Hypothalamus (tissue), 51 donors: Measurements from ENCODE around the gene PURB.
"Not testable (repeated sequence)": the region's sequence is repeated elsewhere in the genome, so short reads cannot be mapped to it uniquely, and the experiment has no call there.

Experiments
- DNase-seq, 51 donors: peaks; one replicate each; lab custom pipeline; 2025; lab: John Stamatoyannopoulos, UW

Gene PURB

GRCh38 chr7:44893710-44894234 is 8.4 kb upstream of the PURB start:
- DNase-seq: no peak

- no peak for DNase-seq
Observed at GRCh38 chr7:44891791-44892190, 6.5 kb upstream of the PURB start.

DNA sequence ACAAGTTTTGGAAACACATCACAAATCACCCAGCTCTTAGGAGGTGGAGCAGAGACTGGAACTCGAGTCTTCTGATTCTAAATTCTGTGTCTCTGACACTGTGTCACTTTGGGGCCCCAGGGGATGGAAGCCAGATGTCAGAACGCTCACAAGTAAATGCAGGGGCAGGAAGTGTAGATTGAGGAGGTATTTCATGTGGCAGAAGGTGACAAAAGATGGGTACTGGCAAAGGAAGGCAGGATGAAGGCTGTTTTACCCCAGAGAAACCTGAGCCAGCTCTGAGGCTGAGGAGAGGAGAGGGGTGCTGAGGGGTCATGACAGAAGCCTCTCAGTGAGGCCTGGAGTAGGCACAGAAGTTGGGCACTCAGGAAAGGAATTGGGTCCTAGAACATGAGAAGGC is 6.0 kb upstream of the PURB start:
- DNase-seq: no peak

GRCh38 chr7:44889086-44889781 is 3.9 kb upstream of the PURB start:
- no peak for DNase-seq

DNA sequence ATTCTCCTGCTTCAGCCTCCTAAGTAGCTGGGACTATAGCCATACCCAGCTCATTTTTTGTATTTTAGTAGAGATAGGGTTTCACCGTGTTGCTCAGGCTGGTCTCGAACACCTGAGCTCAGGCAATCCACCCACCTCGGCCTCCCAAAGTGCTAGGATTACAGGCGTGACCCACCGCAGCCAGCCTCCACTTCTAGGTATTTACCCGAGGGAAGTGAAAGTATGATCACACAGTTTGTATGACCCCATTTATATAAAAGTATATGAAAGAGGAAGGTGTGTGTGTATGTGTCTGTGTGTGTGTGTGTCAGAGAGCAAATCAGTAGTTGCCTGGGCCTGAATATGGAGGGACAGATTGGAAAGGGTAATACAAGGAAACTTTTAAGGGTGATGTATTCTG is 2.0 kb upstream of the PURB start:
- DNase-seq: no peak

DNA sequence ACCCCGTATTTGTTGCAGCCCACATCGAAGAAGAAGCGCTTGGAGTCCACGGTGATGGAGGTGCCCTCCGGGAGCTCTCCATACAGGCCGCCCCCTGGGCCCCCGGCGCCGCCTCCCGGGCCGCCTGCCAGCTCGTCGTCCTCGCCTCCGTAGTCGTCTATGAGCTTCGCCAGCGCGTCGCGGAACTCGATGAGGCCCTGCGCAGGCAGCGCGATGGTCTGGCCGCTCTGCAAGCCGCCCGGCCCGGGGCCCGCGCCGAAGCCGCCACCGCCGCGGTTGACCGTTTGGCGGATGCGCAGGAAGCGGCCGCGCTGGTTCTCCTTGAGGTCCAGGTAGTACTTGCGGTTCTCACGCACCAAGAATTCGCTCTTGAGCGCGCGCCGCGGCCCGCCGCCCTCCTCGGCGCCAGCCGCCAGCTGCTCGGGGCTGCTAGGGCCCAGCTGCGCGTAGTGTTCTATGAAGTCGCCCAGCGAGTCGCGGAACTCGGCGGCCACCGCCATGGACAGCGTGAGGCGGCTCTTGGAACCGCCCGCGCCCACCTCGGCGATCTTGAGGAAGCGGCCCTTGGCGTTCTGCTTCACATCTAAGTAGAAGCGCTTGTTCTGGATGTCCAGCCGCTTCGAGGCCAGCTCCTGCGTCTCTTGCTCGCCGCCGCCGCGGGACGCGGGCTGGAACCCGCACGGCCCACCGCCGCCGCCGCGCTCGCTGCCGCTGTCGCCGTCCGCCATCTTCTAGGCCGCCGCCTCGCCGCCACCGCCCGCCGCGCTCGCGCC is 523 bp downstream of the PURB start:
- DNase-seq: peak in 31 of 51 donors; percentile 19 to 71 (median 46)

DNA sequence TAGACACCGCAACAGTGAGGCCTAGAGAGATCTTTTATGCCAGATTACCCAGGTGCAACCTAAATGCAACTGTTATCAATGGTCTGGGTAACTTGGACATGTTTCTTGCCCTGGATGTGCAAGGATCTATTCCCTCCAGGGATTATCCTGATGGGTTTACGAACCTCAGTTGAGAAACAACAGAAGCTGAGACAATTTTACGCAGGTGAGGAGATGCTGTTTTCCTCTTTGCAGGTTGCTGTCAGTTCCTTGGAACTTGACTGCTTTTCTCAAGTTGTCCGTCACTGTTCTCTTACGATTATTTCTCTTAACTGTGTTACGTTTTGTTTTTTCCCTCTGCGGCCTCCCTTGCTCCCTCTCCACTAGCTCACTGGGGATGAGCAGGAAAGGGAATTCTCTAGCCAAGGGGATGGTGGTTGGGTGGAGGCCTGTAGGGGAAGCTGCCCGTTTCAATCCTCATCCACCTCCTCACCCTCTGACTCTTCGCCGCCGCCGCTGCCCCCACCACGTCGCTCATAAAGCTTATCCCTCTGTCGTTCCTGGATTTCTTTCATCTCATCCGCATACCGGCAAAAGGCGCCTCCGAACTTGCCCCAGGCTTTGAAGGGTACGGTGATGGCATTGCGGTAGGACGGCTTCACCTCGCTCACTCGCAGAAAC is 1.2 kb downstream of the PURB start:
- DNase-seq: peak in 1 of 51 donors; percentile 23

DNA sequence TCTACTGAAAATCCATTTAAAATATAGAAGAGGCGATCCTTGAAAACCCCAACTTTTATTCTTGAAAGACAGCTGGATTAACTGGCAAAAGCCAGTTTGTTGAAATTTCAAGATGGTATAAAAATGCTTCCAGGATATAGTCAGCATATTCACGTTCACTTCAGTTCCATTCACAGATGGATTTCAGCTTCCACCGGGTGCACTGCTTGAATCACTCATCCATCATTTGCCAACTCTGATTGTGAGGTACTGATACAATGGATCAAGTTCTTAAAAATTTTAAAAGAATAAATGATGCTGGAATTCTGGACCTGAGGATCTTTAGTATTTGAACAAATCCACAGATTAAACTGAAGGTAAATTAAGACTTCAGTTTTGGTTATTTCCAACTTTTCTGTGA is 2.4 kb downstream of the PURB start:
- DNase-seq: no peak

DNA sequence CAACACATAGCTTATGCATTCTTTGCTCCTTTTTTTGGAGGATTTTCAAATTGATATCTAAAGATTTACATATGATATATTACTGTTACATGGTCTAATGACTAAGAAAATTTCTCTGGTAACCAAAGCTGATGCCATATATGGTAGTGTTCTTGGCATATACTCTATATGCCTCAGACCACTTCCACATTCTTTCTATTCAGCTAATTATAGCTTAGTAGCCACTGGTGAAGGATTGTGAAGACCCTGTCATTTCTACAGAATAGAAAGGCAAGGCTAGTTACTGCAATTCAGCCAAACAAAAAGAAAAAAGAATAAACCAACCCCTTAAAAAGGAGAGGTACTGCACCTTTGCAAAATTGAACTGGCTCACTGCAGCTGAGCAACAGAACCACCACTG is 3.7 kb downstream of the PURB start:
- no peak for DNase-seq

DNA sequence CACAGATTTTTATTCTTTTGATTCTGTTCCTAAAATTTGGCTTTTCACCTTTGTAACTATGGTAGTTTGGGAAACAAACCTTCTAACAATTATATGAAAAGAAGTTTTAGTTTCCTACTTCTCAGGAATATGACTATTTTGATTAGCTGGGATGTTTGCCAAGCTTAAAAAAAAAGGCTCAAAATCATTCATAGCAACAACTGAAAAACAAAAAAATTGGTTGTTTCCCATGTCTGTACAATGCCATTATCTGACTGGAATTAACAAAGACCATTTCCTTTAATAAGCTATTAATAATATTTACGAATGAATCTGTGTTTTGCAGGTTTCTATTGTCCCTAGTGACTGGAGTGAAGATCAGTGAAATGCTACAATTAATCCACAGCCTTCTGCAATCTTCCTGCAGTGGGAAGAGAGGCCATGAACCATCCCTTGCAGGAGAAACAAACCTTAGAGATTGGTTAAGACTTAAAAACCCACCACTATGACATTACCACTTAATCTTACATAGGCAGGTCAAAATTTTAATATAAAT is 4.2 kb downstream of the PURB start:
- DNase-seq: no peak

GRCh38 chr7:44880317-44881018 is 4.9 kb downstream of the PURB start:
- DNase-seq: no peak

- DNase-seq: no peak
Observed at GRCh38 chr7:44876393-44876792, 8.9 kb downstream of the PURB start.

DNA sequence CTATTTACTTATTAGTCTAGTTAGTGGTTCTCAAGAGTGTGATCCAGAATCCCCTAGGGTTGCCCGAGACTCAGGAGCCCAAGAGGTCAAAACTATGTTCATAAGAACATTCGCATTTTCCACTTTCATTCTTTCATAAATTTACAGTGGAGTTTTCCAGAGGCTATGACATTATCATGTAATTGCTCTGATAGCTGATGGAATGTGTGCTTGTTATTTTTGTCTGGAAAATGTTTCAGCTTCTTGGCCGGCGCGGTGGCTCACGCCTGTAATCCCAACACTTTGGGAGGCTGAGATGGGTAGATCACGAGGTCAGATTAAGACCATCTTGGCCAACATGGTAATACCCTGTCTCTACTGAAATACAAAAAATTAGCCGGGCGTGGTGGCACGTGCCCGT is 10.1 kb downstream of the PURB start:
- DNase-seq: no peak

DNA sequence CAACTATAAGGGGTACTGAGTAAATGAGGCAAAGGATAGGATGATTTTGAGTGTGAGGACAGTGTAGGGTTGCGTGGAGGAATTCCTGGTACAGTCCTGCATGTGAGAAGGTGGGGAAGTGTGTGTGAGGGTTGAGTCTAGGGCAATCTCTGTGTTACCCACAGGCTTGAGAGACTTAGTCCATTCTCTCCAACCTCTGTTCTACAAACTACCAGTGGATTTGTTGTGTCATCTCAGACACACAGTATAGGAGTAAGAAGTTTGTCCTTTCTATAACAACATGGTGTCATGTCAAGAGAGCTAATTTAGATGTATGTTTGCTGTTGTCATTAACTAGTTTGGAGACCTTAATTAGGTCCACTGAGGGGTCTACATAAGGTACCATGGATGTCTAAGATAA is 12.5 kb downstream of the PURB start:
- DNase-seq: no peak

DNA sequence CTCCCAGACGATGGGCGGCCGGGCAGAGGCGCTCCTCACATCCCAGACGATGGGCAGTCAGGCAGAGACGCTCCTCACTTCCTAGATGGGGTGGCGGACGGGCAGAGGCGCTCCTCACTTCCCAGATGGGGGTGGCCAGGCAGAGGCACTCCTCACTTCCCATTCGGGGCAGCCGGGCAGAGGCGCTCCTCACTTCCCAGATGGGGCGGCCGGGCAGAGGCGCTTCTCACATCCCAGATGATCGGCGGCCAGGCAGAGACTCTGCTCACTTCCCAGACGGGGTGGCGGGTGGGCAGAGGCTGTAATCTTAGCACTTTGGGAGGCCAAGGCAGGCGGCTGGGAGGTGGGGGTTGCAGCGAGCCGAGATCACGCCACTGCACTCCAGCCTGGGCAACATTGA is 13.4 kb downstream of the PURB start:
- not testable (repeated sequence) for DNase-seq

DNA sequence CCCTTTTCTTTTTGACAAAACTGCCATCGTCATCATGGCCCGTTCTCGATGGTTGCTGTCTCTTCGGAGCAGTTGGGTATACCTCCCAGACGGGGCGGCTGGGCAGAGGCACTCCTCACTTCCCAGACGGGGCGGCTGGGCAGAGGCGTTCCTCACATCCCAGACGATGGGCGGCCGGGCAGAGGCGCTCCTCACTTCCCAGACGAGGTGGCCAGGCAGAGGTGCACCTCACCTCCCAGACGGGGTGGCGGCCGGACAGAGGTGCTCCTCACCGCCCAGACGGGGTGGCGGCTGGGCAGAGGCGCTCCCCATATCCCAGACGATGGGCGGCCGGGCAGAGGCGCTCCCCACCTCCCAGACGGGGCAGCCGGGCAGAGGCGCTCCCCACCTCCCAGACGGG is 14.6 kb downstream of the PURB start:
- not testable (repeated sequence) for DNase-seq

GRCh38 chr7:44870336-44870735 is 15.0 kb downstream of the PURB start:
- not testable (repeated sequence) for DNase-seq

- peak in 10 of 51 donors; percentile 5 to 33 (median 12) for DNase-seq
Observed at GRCh38 chr7:44867073-44867995, 18.0 kb downstream of the PURB start.

DNA sequence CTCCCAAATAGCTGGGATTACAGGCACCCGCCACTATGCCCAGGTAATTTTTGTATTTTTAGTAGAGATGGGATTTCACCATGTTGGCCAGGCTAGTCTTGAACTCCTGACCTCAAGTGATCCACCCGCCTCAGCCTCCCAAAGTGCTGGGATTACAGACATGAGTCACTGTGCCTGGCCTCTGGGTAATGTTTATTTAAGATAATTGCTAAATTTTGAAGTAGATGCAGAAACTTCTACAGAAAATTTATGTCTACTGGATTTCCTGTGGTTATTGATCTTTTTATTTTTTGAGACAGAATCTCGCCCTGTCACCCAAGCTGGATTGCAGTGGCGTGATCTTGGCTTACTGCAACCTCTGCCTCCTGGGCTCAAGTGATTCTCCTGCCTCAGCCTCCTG is 23.4 kb downstream of the PURB start:
- DNase-seq: not testable (repeated sequence)
